HG02885 (cell line): Measurements from ENCODE around the gene ABLIM2.

Experiments
- ATAC-seq: cut with Tn5 transposase; IDR thresholded peaks from one replicate; pipeline ENCODE4 v1.9.1; 2021; ENCODE audit warnings: mild to moderate bottlenecking; ENCODE audit not compliant: unreplicated experiment, poor library complexity

Gene ABLIM2

DNA sequence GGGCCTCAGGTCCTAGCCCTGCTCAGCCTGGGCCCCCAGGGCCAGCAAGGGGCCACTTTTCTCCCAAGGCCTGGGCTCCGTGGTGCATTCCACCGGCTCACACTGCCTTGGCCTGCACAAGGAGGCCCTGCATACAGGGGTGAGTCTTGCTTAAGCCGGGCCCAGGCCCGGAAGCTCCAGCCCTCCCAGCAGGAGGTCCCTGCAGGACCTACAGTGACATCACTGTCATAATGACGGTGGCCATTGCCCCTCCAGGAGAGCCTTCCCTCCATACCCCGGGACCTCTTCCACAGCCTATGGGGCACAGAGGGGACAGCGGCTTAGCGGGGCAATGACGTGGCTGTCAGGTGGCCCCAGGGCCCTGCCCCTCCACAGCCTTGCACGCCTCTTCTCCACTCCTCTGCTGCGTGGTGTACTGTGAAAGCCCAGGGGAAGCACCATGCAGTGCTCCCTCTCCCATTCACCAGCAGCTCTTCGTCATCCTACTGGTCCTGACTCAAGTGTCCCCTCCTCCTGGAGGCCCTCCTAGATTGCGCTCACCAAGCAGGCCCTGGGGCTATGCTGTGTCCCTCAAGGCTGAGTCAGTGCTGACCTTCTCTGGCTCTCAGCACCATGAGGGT is 186.6 kb downstream of the ABLIM2 start:
- ATAC-seq, result no peak

DNA sequence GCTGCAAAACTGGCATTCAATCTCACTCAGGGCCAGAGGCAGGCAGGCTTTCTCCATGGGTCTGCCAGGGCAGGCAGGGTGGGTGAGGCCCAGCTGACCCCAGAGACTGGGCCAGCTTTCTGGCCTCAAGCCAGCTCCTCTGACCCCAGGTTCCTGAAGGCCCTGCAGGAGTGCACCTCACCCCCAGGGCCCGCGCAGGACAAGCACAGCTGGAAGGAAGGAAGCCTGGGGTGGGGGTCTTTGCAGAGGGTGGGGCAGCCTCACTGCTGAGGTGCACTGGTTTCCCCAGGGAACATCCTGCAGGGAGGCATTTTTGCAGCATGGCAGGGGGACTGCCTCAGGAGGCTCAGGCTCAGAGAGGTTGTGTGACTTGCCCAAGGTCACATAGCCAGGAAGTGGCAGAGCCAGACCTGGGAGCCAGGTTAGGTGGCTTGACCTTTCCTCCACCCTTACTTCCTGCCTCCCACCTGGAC is 187.4 kb downstream of the ABLIM2 start:
- ATAC-seq, result no peak

DNA sequence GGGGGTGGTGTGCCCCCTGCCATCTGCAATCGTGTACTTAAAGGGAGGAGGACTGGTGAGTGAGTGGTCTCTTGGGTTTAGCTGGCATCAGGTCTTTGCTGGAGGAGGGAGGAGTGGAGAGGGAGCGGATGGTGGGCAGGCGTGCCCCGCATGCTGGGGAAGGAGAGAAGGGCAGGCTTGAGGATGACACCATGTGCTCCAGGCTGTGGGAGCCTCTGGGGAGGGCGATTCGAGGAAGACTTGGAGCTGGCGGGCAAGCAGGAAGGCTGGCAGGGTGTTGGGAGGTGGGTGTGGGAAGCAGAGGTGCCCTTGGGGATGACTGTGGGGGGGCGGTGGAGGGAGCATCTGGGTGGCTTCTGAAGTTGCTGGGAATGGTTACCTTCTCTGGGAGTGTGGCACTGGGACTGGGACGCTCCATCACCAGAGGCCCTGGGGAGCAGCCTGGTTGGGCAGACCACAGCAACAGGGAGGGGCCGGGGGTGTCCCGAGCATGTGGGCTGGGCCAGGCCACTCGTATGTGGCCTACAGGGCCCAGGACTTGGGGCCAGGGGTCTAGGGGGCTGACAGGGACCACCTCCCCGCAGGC is 188.2 kb downstream of the ABLIM2 start:
- ATAC-seq, result no peak

DNA sequence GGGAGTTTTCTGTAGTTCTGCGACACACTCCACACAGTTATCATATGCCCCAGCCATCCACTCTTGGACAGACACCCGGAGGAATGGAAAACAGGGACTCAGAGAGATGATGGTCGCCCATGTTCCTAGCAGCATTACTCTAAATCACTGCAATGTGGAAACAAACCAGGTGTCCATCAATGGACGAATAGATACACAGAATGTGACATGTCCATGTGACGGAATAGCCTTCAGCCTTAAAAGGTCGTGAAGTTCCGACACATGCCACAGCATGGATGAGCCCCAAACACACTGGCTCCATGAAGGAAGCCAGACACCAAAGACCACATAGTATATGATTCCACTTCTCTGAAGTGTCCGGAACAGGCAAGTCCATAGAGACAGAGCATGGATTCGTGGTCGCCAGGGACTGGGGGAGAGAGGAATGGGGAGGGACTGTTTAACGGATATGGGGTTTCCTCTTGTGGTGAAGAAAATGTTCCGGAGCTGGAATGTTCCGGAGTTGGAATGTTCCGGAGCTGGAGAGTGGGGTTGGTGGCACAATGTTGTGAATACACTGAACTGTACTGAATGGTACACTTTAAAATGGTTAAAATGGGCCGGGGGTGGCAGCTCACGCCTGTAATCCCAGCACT is 190.2 kb downstream of the ABLIM2 start:
- ATAC-seq, result no peak

DNA sequence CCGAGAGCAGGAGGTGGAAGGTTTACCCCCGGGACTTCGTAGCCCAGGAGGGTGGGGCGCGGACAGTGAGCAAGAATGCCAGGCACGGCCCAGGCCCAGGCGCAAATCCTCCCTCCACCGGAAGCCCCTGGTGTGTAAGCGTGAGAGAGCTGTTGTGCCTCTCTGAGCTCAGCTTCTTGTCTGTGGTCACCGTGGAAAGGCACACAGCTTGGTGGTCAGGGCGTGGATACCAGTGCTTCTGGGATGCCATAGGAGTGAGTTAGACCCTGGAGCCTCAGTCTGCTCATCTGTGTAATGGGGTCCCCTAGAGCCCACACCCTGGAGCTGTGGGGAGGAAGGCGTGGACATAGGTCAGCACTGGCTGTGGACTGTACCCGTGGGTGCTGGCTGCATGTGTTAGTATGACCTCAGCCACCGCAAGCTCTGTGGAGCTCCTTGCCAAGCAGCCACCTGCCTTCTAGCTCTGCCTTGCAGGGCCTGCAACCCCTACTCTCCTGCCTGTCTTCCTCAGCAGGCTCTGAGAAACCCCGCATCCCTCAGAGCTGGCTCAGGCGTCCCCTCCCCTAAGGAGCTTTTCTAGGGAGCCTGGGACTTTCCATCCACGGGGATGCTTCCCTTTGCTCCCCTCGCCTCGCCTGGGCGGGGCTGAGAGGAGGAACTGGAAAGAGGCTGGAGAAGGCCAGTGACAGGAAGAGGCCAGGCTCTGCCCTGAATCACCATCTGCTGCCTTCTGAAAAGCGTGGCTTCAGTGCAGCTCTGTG is 190.9 kb downstream of the ABLIM2 start:
- ATAC-seq, result no peak

DNA sequence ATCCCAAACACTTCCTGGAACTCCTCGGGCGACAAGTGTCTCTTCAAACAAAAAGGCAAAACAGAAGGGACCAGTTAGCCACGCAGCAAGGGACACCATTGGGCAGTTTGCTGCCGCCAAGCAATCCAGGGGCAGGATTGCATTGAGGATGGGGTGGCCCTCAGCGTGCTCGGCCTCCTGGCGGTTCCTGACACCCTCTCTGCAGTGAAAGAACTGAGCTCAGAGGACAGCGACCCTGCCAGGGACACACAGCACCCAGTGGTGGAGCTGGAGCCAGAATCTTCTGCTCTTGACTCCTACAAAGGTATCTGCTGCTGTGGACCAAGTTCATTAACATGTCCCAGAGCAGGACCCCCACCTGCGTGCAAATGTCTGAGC is 191.6 kb downstream of the ABLIM2 start:
- no peak for ATAC-seq

DNA sequence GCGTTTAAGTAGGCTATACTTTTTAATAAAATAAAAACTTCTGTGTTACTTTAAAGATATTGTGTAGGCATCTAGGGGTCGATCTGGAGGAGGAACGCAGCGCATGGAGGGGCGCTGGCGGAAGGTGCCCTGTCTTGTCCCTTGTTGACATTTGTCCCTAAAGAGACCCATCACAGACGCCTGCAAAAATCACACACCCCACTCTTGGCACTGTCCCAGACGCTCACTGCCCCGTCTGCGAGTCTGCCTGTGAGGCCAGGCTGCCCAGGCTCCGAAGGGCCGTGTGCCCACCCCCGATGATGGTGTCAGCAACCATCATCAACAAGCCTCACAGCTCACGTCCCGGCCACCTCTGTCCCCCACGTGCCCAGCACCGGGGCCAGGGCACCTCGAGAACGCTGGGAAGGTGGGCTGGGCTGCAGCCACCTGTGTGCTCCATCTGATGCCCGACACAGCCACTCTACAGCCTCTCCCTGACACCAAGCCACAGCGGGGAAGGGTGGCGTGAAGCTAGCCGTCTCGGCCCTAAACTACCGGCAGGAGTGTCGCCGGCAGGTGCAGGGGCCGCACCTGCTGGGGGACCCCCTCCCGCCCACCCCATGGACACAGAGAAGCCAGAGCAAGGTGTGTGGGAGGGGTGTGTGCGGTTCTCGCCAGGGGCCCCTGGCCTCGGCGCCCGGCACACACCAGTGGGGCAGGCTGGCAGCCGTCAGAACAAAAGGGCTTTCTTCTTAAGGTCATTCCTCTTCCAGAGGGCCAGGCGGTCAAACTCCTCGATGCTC is 192.1 kb downstream of the ABLIM2 start:
- ATAC-seq, result no peak

DNA sequence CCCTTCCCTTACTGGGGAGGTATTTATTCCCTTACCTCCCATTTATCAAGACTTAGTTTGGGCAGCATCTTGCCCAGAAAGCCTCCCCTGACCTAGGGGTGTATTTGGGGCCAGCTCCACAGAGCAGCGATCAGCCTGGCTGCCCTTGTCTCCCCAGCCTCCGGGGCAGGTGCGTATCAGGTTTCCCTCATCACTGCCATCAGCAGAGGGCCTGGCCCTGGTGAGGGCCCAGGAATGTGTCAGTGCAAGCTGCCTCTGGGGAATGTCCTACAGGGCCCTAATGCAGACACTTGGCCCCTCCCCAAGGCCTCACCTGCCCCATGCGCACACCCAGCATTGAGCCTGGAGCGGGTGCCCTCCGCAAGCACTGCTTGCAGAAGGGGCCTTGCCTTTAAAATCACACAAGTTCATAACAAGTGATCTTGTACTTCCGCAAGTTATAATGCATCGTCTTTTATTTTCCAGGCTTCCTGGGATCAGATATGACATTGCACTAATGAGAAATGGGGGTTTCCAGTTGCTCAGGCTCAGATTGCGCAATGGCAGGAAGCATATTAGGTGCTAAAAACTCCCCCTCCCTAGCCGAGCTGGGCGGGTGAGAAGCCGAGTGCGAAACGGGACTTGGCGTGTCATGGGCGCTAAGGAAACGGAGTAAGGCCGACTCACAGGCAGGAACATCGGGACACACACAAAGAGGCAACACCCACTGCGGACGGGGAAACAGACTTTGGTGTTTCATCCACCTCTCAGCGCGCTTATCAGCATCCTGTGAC is 193.5 kb downstream of the ABLIM2 start:
- no peak for ATAC-seq

DNA sequence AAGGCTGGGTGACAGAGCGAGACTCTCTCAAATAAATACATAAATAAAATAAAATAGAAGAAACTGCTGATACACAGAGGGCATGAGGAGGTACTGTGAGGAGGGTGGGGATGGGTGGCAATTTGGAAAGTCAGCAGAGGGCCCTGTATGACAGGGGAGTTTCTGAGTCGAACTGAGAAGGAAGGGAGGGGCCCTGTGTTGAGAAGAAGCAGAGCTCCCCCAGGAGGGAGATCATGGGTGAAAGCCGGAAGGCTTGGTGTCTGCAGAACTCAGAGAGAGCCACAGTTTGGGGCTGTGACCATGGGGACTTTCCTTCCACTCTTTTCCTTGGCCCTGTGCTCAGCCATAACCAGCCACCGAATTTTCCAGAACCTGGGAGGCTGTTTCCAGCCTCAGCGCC is 194.2 kb downstream of the ABLIM2 start:
- no peak for ATAC-seq

DNA sequence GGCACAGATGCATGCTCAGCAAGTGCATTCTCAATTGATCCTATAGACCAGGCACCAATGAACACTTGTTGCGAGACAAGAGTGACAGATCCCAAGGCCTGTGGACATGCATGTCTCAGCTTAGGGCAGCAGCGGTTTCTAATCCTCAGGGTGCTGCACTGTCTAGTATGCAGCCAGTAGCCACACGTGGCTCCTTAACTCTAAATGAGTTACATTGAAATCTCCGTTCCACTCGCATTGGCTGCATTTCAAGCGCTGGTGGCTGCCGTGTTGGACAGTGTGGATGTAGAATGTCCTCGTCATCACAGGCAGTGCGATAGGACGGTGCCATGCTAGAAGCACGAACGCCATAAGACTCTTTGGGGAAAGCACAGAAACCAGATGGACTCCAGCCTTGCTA is 194.9 kb downstream of the ABLIM2 start:
- no peak for ATAC-seq

DNA sequence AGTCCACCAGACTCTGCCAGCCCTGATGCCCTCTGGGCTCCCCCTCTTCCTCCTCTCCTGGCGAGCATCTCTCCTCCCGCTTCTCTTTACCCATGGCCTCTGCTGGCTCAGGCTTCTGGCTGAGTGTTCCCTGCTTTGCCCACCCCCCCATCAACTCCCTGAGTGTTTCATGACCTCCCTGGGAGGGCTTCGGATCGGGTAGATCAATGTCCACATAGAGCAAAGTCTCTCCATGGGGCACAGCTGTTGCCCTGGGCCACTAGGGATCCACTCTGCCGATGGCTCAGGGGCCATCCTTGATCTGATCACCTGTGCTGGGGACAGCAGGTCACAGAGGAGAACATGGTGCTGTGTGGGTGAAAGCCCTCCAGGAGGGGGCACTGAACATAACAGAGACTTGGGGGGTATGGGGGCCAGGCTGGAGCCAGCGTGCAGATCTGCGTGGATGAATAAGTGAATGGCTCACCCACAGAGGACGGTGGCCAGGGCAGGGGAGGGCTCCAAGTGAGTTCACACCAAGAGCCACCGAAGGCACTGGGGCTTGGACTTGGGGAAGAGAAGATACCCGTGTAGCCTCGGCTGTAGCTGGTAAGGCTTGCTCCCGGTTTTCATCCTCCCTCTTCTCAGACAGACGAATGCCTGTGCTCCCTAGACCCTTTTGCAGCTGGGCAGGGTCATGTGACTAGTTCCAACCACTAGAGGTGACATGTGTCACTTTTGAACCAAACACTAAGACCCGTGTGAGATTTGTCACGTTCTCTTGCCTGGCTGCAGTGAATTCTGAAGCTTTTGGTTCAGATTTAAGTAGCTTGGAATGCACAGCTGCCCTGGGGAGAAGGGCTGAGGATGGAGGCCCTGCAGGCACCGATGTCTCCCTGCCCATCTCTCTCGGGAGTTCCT is 195.8 kb downstream of the ABLIM2 start:
- no peak for ATAC-seq

DNA sequence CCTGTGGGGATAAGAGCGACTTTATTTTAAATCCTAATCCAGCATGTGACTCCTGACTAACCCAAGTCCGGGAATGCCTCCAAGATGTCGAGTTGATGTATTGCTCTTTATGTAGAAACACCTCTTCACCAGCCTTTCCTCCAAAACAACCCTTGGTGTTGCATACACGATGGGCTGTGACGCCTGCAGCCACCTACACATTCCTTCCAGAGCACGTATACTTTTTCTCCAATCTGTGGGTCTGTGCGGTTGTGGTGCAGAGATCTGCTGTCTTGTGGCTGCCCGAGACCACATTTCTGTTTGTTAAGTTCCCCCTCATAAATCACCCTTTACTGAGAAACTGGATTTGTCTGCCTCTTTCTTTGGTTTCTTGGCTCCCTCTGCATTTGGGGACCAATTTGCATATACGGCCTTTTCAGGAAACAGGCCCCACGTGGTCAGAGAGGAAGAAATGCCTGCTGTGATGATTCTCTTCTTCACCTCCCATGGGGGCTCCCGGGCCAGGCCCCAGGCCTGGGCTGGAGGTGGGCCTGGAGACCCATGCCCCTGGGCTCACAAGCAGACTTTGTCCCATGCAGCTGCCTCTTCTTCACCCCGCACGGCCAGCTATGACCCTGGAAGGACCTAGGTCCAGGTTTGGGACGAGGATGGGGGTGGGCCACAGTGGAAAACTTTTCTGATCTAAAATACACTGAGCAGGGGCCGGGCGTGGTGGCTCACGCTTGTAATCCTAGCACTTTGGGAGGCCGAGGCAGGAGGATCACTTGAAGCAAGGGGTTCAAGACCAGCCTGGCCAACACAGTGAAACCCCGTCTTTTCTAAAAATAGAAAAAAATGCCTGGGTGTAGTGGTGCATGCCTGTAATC is 197.6 kb downstream of the ABLIM2 start:
- peak; percentile 73 for ATAC-seq

DNA sequence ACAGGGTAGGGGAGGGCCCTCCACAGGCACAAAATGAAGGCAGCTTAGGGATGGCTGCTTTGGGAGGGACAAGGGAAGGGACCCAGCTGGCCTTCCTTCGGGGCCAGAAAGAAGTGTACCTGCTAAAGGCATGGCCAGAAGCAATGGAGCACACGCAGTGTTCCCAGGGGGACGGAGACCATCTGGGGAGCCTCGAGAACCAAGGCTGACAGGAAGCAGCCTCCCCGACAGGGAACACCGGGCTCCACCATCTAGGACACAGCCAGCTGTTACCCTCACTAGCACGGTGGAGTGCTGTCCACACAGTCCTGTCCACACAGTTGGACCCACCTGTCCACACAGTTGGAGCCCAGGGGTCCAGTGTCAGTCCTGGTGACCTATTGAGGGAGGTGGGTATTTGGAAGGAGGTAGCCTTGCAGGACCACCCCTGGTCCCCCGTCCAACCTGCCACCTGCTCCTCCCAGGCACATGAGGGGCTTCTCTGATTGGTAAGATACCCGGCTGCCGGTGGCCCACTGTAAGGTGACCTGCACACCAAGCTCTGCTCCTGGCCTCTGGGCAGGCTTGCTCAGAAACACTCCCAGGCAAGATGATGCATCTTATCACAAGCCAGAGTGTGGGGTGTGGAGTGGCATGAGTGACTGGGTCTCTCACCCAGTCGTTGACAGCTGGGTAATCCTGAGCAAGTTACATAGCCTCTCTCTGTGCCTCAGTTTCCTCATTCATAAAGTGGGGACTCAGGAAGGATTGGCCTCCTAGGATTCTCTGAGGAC is 198.4 kb downstream of the ABLIM2 start:
- no peak for ATAC-seq

DNA sequence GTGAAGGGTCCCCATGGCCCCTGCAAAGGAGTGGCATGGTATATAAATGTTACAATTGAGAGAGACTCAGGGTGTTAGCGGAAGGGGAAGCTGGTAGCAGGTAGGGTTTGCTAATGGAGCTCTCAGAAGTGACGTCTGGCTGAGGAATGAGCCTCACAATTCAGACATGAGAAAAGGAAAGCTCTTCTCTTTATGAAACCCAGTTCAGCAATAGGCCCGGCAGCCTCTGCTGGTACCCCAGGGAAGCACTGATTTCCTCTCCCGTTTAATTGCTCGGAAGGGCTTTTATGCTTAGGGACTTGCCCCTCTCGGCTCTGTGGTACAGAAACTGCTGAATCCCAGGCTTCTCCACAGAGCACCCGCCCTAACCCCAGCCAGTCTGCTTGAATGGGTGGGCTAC is 199.5 kb downstream of the ABLIM2 start:
- ATAC-seq, result no peak

DNA sequence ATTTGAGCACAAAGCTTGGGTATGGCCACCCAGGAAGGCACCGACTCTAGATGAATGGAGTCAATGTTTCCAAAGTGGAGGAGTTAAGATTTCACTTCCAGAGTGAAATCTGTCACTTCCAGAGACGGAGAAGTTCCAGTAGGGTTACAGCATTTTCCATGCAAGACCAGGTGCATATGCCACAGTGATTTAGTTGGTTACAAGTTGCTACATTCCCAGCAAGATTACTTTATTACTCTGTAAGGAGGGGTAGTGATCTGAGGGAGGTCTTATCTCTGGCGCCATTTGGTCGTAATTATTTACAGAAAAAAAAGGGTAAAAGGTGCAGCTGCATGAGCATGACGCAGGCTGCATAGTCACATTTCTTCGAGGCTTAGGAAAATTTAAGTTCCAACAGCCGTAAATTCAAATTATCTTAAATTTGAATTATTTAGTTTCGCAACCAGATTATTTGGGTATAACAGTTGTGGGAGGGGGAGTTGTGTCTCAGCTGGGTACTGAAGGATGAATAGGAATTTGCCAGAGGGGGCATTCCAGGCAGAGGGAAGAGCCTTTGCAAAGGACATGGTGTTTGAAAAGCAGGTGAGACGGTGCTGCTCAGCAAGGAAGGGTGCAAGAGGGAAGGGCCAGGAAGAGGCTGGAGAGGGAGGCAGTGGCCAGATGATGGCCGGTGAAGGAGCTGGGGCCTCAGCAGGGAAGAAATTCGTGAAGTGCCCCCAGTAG is 201.5 kb downstream of the ABLIM2 start:
- ATAC-seq, result no peak

DNA sequence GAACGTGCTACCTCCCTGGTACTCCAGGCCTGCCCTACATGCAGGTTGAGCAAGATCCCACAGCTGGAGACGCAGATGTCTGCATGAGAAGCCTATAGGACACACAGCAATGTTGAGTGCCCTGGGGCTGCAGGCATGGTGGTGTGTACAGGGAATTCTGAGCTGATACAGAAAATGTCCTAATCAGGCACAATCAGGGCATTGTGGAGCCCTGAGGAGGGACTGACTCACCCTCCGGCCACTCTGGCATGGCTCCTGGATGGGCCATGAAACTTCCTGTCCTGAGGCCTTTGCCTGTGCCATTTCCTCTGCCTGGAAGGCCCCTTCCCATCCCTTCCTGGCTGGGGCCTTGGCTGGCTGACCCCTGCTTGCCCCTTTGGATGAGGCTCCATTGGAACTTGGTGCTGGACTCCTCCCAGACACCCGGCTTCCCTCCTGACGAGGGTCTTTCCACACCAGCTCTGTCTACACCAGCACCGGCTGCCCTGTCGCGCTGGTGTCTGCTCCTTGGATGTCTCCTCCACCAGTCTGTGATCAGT is 202.3 kb downstream of the ABLIM2 start:
- ATAC-seq, result no peak
